Right atrium auricular region (tissue), 2 donors: ENCODE results near the gene CCDC157. TPM values are rescaled to one million over a fixed set of nuclear protein-coding genes. Genes with fewer than 3 reads are reported as not detected.

Experiments used
- DNase-seq: peaks from one replicate; pipeline ENCODE4 v3.0.0-alpha.2; 2019; ENCODE audit warnings: low spot score
- H3K27ac ChIP-seq, 2 donors: fragments of 200-600 bp; sonication (generic); 1 replicate in 1 of 2; 2 replicates in 1 of 2; pipeline ENCODE4 v1.5.1; 2016 to 2019
- H3K27me3 ChIP-seq, 2 donors: fragments of 200-600 bp; sonication (generic); one replicate each; pipeline versions ENCODE4 v1.5.1 to v1.6.0; 2017 to 2019
- H3K36me3 ChIP-seq: fragments of 200-600 bp; sonication (generic); one replicate; pipeline ENCODE4 v1.5.1; 2016
- H3K4me1 ChIP-seq, 2 donors: fragments of 200-600 bp; sonication (generic); one replicate each; pipeline versions ENCODE4 v1.5.1 to v1.6.0; 2017 to 2019
- H3K4me3 ChIP-seq, 2 donors: fragments of 200-600 bp; sonication (generic); 1 replicate in 1 of 2; 2 replicates in 1 of 2; pipeline ENCODE4 v1.5.1; 2017 to 2019; ENCODE audit warnings: mild to moderate bottlenecking in 1 of 2, moderate library complexity in 1 of 2
- H3K9me3 ChIP-seq, 2 donors: fragments of 200-600 bp; sonication (generic); one replicate each; pipeline ENCODE4 v1.5.1; 2019
- CTCF ChIP-seq, 2 donors: fragments of 200-600 bp; sonication (generic); IDR thresholded peaks; one replicate each; pipeline ENCODE4 v1.5.1; 2019; ENCODE audit warnings: antibody characterized with exemption in 2 of 2
- total RNA-seq, 2 donors: library from RNA; depleted of rRNA; stranded (reverse); fragments of >200 nt; gene quantifications; one replicate each; pipeline ENCODE4 v1.1.0, GENCODE V29; 2016

CCDC157 gene
- total RNA-seq, 2 donors from 2014 or later, result 0.26 to 0.55 TPM

- Histone ChIP-seq H3K27ac (no peak overlapping the region), H3K4me3 (no peak overlapping the region), H3K36me3 (no peaks in the 10 kb centered on the region), H3K4me1 (peaks cover 0 to 7% of the 10 kb centered on the region in 2 donors), H3K27me3 (no peaks in the 10 kb centered on the region), H3K9me3 (no peaks in the 10 kb centered on the region)
- TF ChIP-seq CTCF (IDR thresholded peaks at IDR 0.05), result no peak
- no peak for DNase-seq
Observed at GRCh38 chr22:30371321-30371720, 14.5 kb downstream of the CCDC157 start.

- no peak for DNase-seq
- no peaks in the 10 kb centered on the region for H3K27me3 ChIP-seq
- H3K9me3 ChIP-seq, result no peaks in the 10 kb centered on the region
- H3K4me3 ChIP-seq, result no peak overlapping the region
- no peaks in the 10 kb centered on the region for H3K36me3 ChIP-seq
- no peak overlapping the region for H3K27ac ChIP-seq
- H3K4me1 ChIP-seq, result peaks cover 0 to 7% of the 10 kb centered on the region in 2 donors
- no peak for TF ChIP-seq CTCF (IDR thresholded peaks at IDR 0.05)
Observed at GRCh38 chr22:30371981-30372380, 15.2 kb downstream of the CCDC157 start.

GRCh38 chr22:30372915-30373314 is 16.1 kb downstream of the CCDC157 start:
- Histone ChIP-seq H3K9me3 (no peaks in the 10 kb centered on the region), H3K4me3 (no peak overlapping the region), H3K36me3 (no peaks in the 10 kb centered on the region), H3K27ac (no peak overlapping the region), H3K27me3 (no peaks in the 10 kb centered on the region), H3K4me1 (peaks cover 0 to 7% of the 10 kb centered on the region in 2 donors)
- DNase-seq, result no peak
- no peak for TF ChIP-seq CTCF (IDR thresholded peaks at IDR 0.05)

- H3K36me3 ChIP-seq, result no peaks in the 10 kb centered on the region
- TF ChIP-seq CTCF (IDR thresholded peaks at IDR 0.05), result no peak
- H3K9me3 ChIP-seq, result no peaks in the 10 kb centered on the region
- no peak overlapping the region for H3K27ac ChIP-seq
- no peak overlapping the region for H3K4me3 ChIP-seq
- H3K4me1 ChIP-seq, result peaks cover 0 to 7% of the 10 kb centered on the region in 2 donors
- no peaks in the 10 kb centered on the region for H3K27me3 ChIP-seq
- DNase-seq, result no peak
Observed at GRCh38 chr22:30373331-30374325, 16.8 kb downstream of the CCDC157 start.

GRCh38 chr22:30375312-30375849 is 18.6 kb downstream of the CCDC157 start:
- Histone ChIP-seq H3K9me3 (no peaks in the 10 kb centered on the region), H3K27ac (peak overlapping the region in 1 of 2 donors; percentile 64), H3K36me3 (peaks cover 8% of the 10 kb centered on the region), H3K4me3 (no peak overlapping the region), H3K27me3 (no peaks in the 10 kb centered on the region), H3K4me1 (peaks cover 0 to 7% of the 10 kb centered on the region in 2 donors)
- TF ChIP-seq CTCF (IDR thresholded peaks at IDR 0.05), result no peak
- DNase-seq, result no peak
